Left cardiac atrium (tissue), 4 donors: ENCODE data around the gene DNMBP. TPM values are rescaled to one million over a fixed set of nuclear protein-coding genes. Genes with fewer than 3 reads are reported as not detected.
"Not testable (repeated sequence)": the region's sequence is repeated elsewhere in the genome, so short reads cannot be mapped to it uniquely, and the experiment has no call there.

ENCODE experiments used
- ATAC-seq, 2 donors: fragments of 200-7000 bp; cut with Tn5 transposase; one replicate each; pipeline ENCODE4 v1.9.1; 2020; ENCODE audit warnings: mild to moderate bottlenecking in 2 of 2, moderate library complexity in 2 of 2
- DNase-seq: peaks from one replicate; pipeline ENCODE4 v3.0.0-alpha.2; 2020
- intact Hi-C, 2 donors: fragments of 100-400 bp; cut with DNase I; formaldehyde crosslinking; loops; one replicate each; pipeline versions ENCODE4 v1.14.1 to v1.15.1; 2022 to 2023
- total RNA-seq, 2 donors: library from RNA; stranded (reverse); fragmentation: NEBNext Ultra II Directional; extraction: Animal tissue kit (Norgen Biotek cat#: 25700); gene quantifications; one replicate each; pipeline ENCODE4 v1.2.1, GENCODE V29; 2021
- donor health status: DM: no; HTN: yes; CAD: no.
- donor health status: DM: no; HTN: yes; CAD: no; lungs with severe emphysema.
- donor health status: DM: yes; HTN: yes; CAD: no.
- donor health status: Dilated cardiomyopathy.

Gene DNMBP
- total RNA-seq, 2 donors from 2014 or later, result 6.7 to 7.9 TPM

GRCh38 chr10:99973190-99973589, 36.6 kb downstream of the DNMBP start:
- ATAC-seq (no peak), DNase-seq (no peak)
- intact Hi-C loops, result no loop called here

GRCh38 chr10:99967961-99968360, 41.8 kb downstream of the DNMBP start:
- ATAC-seq (no peak), DNase-seq (no peak)
- intact Hi-C loops, result no loop called here

- peak; percentile 44 to 78 for ATAC-seq
These were observed 43.4 kb downstream of the DNMBP start for GRCh38 chr10:99966306-99966705.

GRCh38 chr10:99965700-99966099, 44.0 kb downstream of the DNMBP start:
- ATAC-seq (no peak), DNase-seq (no peak)
- intact Hi-C loops, result no loop called here

More at GRCh38 chr10:99966306-99966705, 43.4 kb downstream of the DNMBP start:
- intact Hi-C loops, result no loop called here
- no peak for DNase-seq

- DNase-seq (no peak), ATAC-seq (no peak)
- intact Hi-C loops, result no loop called here
These were observed 45.0 kb downstream of the DNMBP start for GRCh38 chr10:99964791-99965190.

- ATAC-seq, result peak; percentile 72 to 74
- intact Hi-C loops, result not testable (repeated sequence)
These were observed 46.1 kb downstream of the DNMBP start for GRCh38 chr10:99963467-99964165.

GRCh38 chr10:99958806-99959205, 50.9 kb downstream of the DNMBP start:
- intact Hi-C loops, result no loop called here
- no peak for DNase-seq
- no peak for ATAC-seq

More at GRCh38 chr10:99963467-99964165, 46.1 kb downstream of the DNMBP start:
- DNase-seq, result not testable (repeated sequence)

GRCh38 chr10:99958302-99958701, 51.4 kb downstream of the DNMBP start:
- DNase-seq (no peak), ATAC-seq (no peak)
- intact Hi-C loops, result no loop called here

GRCh38 chr10:99953510-99953909, 56.2 kb downstream of the DNMBP start:
- intact Hi-C loops, DNase-seq, ATAC-seq: not testable (repeated sequence)

GRCh38 chr10:99952799-99953198, 56.9 kb downstream of the DNMBP start:
- DNase-seq, result no peak
- no peak for ATAC-seq
- intact Hi-C loops, result no loop called here

- ATAC-seq, intact Hi-C loops, DNase-seq: not testable (repeated sequence)
These were observed 63.7 kb downstream of the DNMBP start for GRCh38 chr10:99946051-99946450.

- peak; percentile 60 for DNase-seq
- ATAC-seq, result peak; percentile 91 to 93
- intact Hi-C loops, result no loop called here
These were observed 64.5 kb downstream of the DNMBP start for GRCh38 chr10:99945263-99945662.

- intact Hi-C loops, result no loop called here
- no peak for DNase-seq
- ATAC-seq, result peak in 1 of 2 donors; percentile 9
These were observed 64.9 kb downstream of the DNMBP start for GRCh38 chr10:99944860-99945259.

GRCh38 chr10:99943908-99944307, 65.8 kb downstream of the DNMBP start:
- ATAC-seq, result no peak
- no peak for DNase-seq
- intact Hi-C loops, result no loop called here

GRCh38 chr10:99941942-99942820, 67.6 kb downstream of the DNMBP start:
- ATAC-seq (peak in 1 of 2 donors; percentile 52), DNase-seq (no peak)
- intact Hi-C loops, result no loop called here

GRCh38 chr10:99938563-99938962, 71.2 kb downstream of the DNMBP start:
- intact Hi-C loops, result no loop called here
- DNase-seq (no peak), ATAC-seq (peak in 1 of 2 donors; percentile 63)

GRCh38 chr10:99937630-99938029, 72.1 kb downstream of the DNMBP start:
- ATAC-seq (no peak), DNase-seq (no peak)
- intact Hi-C loops, result no loop called here

GRCh38 chr10:99932203-99932957, 77.4 kb downstream of the DNMBP start:
- peak; percentile 78 to 80 for ATAC-seq
- DNase-seq, intact Hi-C loops: not testable (repeated sequence)

- intact Hi-C loops, result no loop called here
- DNase-seq, result no peak
- ATAC-seq, result peak in 1 of 2 donors; percentile 46
These were observed 78.8 kb downstream of the DNMBP start for GRCh38 chr10:99930731-99931550.
